Medulla oblongata (tissue), 1 donor: ENCODE data around the gene ASH1L.
"Not testable (repeated sequence)": the region's sequence is repeated elsewhere in the genome, so short reads cannot be mapped to it uniquely, and the experiment has no call there.

Experiments used
- DNase-seq: peaks from one replicate; pipeline ENCODE4 v3.0.0-alpha.2; 2015; ENCODE audit errors: extremely low spot score

Gene ASH1L

DNA sequence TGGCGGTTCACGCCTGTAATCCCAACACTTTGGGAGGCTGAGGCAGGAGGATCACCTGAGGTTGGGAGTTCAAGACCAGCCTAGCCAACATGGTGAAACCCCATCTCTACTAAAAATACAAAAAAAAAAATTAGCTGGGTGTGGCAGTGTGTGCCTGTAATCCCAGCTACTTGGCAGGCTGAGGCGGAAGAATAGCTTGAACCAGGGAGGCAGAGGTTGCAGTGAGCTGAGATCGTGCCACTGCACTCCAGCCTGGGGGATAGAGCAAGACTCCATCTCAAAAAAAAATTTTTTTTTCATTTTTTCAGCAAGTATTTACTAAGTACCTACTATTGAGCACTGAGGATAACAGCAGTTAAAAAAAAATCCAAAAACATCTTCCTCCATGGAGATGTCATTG lies 69.0 kb downstream of the ASH1L start:
- DNase-seq = not testable (repeated sequence)

GRCh38 chr1:155488419-155488818 lies 74.2 kb downstream of the ASH1L start:
- DNase-seq = not testable (repeated sequence)

GRCh38 chr1:155487541-155487940 lies 75.1 kb downstream of the ASH1L start:
- DNase-seq = no peak

DNA sequence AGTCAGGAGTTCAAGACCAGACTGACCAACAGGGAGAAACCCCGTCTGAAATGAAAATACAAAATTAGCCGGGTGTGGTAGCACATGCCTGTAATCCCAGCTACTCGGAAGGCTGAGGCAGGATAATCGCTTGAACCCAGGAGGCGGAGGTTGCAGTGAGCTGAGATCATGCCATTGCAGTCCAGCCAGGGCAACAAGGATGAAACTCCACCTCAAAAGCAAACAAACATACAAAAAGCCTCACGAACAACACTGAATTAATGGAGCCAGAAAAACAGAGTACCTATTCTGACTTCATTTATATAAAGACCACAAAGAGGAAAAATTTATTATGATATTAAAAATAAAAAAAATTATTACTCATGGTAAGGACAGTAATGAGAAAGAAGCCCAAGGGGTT lies 75.7 kb downstream of the ASH1L start:
- DNase-seq = not testable (repeated sequence)

- DNase-seq = peak; percentile 83
Observed at GRCh38 chr1:155485945-155486344, 76.7 kb downstream of the ASH1L start.

DNA sequence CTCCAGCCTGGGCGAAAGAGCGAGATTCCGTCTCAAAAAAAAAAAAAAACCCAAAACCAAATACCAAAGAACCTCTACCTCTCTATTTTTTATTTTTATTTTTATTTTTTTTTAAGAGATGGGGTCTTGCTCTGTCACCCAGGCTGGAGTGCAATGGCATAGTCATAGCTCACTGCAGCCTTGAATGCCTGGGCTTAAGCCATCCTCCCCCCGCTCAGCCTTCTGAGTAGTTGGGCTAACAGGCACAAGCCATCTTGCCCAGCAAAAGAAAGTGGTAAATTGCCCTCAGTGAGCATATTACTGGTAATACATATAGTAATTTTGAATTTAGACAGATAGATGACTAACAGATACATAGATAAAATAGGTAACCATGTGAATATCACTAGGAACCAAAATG lies 77.4 kb downstream of the ASH1L start:
- DNase-seq = no peak

DNA sequence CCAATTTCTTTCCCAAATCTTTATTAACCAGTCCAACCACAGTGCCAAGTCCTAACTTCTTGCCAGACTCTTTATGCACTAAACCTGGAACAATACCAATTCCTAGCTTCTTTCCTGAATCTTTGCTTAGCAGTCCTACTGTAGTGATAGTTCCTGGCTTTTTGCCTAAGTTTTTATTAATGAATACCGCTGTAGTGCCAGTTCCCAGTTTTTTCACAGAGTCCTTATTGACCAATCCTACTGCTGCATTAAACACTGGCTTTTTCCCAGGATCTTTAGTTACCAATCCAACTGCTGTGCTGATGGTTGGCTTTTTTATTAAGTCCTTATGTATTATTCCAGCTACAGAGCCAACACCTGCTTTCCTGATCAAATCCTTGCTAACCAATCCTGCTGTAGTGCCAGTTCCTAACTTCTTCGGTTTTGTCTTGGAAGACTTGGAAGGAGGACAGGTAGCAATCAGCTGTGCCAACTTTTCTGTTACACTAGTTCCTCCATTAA lies 80.8 kb downstream of the ASH1L start:
- DNase-seq = no peak

- DNase-seq = no peak
Observed at GRCh38 chr1:155479205-155479604, 83.4 kb downstream of the ASH1L start.

DNA sequence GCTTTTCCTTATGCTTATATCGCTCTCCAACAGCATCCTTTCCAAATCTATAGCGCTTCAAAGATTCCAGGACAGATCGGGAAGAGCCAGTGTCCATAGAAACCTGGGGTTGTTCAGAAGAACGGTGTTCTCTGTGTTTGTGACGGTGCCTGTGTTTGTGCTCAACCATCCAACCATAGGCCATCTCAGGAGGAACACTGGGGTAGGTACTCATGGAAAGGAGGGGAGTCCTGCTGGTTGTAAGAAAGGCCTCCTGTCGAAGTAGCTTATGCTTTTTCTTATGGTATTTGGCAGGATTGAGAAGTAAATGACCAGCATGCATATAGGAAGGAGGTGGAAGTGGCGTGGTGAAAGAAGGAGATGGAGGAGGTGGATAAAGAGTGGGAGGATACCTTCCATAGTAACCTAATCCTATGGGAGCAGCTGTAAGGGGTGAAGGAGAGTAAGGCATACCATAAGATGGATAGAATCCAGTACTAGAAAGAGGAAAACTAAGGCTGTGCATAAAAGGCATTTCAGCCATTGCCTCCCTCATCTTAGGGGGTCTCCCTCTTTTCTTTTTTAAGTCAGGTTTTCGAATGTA lies 84.2 kb downstream of the ASH1L start:
- no peak for DNase-seq

GRCh38 chr1:155474146-155474545 lies 88.5 kb downstream of the ASH1L start:
- no peak for DNase-seq

DNA sequence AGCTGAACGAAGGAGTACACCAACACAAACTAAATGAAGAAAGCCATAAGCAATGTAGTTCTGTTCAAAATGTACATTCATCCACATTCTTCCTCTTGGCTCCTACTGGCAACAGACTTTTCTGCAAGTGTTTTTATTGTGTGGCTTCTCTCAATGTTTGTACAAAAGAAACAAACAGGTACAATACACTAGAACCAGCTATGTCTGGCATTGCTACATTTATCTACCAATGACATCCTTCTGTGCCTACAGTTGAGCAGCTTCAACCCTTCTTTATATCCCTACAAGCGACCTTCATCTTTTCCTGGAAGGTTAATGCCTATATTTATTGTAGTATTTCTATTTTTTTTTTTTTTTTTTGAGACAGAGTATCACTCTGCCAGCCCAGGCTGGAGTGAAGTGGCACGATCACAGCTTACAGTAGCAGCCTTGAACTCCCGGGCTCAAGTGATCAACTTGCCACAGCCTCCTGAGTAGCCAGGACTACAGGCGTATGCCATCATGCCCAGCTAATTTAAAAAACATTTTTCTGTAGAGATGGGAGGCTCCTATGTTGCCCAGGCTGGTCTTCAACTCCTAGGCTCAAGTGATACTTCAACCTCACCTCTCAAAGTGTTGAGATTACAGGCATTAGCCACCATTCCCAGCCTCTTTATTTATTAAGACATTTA lies 89.3 kb downstream of the ASH1L start:
- DNase-seq = no peak

DNA sequence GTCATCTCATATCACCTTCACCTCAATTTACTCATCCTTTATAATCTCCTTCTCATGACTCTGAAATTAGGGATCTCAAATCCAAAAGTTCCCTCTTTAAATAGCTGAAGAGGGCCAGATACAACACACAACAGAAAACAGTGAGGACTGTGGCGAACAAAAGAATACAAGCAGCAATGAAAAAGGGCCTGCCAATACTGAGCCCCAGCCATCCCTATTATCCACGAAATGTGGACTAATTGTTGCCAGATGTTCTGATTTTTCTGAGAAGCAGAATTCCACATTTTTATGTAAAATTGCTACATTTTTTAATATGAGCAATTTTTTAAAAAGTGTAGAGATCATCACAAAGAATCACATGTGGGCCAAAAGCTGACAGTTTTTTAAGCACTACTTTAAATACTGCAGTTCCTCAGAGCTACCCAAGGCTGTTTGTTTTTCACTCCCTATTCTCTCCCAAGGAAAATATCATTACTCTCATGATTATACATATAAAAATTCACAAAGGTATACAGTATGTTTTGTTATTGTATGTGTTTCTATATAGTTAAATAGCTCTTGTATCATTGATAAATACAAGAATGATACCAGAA lies 90.0 kb downstream of the ASH1L start:
- peak; percentile 54 for DNase-seq

DNA sequence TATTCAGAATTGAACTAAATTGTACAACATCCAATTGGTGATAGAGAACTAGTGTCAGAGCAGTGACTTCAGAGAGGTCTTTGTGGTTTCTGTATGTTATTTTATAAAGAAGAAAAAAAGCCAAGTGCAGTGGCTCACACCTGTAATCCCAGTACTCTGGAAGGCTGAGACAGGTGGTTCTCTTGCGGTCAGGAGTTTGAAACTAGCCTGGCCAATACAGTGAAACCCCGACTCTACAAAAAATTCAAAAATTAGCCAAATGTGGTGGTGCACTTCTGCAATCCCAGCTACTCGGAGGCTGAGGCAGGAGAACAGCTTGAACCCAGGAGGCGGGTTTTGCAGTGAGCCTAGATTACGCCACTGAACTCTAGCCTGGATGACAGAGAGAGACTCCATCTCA lies 90.7 kb downstream of the ASH1L start:
- DNase-seq = no peak

GRCh38 chr1:155471026-155471425 lies 91.6 kb downstream of the ASH1L start:
- DNase-seq = peak; percentile 68

- no peak for DNase-seq
Observed at GRCh38 chr1:155466996-155467395, 95.6 kb downstream of the ASH1L start.

DNA sequence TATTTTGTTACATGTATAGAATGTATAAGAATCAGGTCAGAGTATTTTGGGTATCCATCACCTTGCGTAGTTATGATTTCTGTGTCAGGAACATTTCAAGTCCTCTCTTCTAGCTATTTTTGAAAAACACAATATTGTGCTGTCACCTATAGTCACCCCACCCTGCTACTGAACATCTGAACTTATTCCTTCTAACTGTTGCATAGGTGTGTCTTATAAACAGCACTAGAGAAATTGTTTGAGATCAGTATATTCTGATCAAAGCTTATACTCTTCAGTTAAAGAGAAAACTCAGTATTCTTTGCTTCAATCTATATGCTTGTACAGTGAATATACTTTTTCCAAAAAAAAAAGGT lies 96.0 kb downstream of the ASH1L start:
- DNase-seq = no peak

DNA sequence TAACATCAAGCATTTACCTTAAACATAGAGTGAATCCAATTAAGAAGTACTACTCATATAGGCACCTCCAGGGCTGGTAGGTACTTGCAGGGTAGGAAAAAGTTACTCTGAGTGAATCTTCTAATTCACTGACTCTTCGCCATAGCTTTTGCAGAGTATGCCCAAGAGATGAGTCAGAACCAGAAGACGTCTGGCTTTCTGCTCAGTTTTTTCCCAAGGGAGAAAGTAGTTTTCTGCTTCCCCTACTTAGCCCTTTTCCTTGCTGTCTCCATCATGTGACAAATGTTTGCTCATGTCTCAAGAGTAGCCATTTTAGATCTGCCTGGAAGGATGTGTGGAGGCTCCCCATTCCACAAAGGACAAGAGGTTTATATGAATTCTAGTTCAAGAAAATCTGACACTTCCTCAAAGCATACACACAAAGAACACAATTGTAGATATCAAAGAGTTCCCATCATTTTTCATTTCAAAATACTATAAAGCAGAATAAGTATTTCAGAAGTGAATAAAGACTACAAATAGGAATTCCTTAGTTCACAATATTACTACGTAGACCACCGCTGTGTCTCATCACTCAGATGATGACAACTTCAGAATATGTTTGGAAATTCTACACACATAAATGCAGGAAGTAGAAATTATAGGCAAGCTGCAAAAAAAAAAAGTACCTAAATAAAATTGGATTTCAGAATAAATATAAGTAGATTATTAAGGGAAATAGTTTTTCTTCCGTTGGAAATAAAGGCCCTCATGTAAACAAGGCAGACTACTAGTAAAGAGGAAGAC lies 98.5 kb downstream of the ASH1L start:
- no peak for DNase-seq

DNA sequence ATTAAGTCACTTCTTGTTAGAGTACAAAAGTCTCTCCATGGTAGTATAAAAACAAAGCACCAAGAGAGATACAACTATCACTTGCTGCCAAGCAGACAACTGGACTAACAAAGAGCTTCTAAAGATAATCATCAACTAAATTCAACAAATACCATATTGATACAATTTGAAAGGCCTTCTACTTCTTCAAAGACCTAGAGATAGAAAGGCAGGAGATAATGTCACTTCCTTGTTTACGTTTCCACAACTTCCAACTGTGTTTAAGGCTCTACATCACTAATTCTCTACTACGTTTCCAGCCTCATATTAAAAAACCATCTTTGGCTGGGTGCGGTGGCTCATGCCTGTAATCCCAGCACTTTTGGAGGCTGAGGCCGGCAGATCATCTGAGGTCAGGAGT lies 104.5 kb downstream of the ASH1L start:
- no peak for DNase-seq

DNA sequence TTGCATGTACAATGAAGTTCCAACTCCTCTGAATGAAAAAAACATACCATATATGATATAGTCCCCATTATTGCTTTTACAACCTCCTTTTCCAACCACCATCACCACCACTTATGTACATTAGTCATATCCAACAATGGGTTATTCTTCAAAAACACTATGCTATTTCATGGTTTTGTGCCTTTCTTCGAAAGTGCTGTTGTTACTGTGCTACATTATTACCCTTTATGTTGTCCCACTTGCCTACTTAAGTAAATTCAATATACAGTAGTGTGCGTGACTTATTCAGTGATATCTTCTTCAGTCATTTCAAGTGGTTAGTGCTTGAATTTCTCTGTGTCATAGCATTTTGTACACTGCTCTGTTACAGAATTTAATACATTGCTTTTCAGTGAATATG lies 105.3 kb downstream of the ASH1L start:
- no peak for DNase-seq

GRCh38 chr1:155455588-155456195 lies 106.9 kb downstream of the ASH1L start:
- peak; percentile 48 for DNase-seq

- no peak for DNase-seq
Observed at GRCh38 chr1:155454096-155454495, 108.5 kb downstream of the ASH1L start.

GRCh38 chr1:155453141-155453540 lies 109.5 kb downstream of the ASH1L start:
- no peak for DNase-seq
